Liver (tissue), 9 donors: ENCODE measurements around the gene STX11. TPM values are rescaled to one million over a fixed set of nuclear protein-coding genes. Genes with fewer than 3 reads are reported as not detected.

ENCODE experiments used
- DNase-seq: peaks from one replicate; pipeline ENCODE4 v3.0.0-alpha.2; 2017; ENCODE audit warnings: low spot score
- H3K27ac ChIP-seq, 2 donors: one replicate each; pipeline ENCODE4 v1.7.0; 2013; ENCODE audit warnings: inconsistent platforms in 2 of 2, low read length in 2 of 2, control low read depth in 1 of 2, low read depth in 1 of 2, mild to moderate bottlenecking in 1 of 2
- H3K27me3 ChIP-seq, 4 donors: one replicate each; pipeline versions ENCODE4 v1.6.1 to v1.7.0; 2013; ENCODE audit warnings: low read length in 3 of 4, inconsistent platforms in 1 of 4, mild to moderate bottlenecking in 1 of 4, moderate library complexity in 1 of 4; ENCODE audit not compliant: control insufficient read depth in 4 of 4, insufficient read depth in 4 of 4
- H3K36me3 ChIP-seq, 4 donors: one replicate each; pipeline versions ENCODE4 v1.6.1 to v1.7.0; 2013; ENCODE audit warnings: low read length in 3 of 4, mild to moderate bottlenecking in 3 of 4, low read depth in 1 of 4, moderate library complexity in 1 of 4; ENCODE audit not compliant: control insufficient read depth in 4 of 4, insufficient read depth in 3 of 4
- H3K4me1 ChIP-seq, 4 donors: one replicate each; pipeline versions ENCODE4 v1.6.1 to v1.7.0; 2013; ENCODE audit warnings: low read length in 3 of 4, mild to moderate bottlenecking in 3 of 4, moderate library complexity in 1 of 4; ENCODE audit not compliant: control insufficient read depth in 4 of 4, insufficient read depth in 4 of 4
- H3K4me3 ChIP-seq, 3 donors: one replicate each; pipeline versions ENCODE4 v1.6.1 to v1.7.0; 2013; ENCODE audit warnings: low read length in 3 of 3, control low read depth in 1 of 3, low read depth in 1 of 3, mild to moderate bottlenecking in 1 of 3
- H3K9ac ChIP-seq, 2 donors: one replicate each; pipeline ENCODE4 v1.7.0; 2013; ENCODE audit warnings: low read length in 2 of 2, mild to moderate bottlenecking in 2 of 2, moderate library complexity in 2 of 2, control low read depth in 1 of 2, low read depth in 1 of 2
- H3K9me3 ChIP-seq, 4 donors: one replicate each; pipeline versions ENCODE4 v1.6.1 to v1.7.0; 2013; ENCODE audit warnings: low read length in 3 of 4; ENCODE audit not compliant: control insufficient read depth in 4 of 4
- EGR1 ChIP-seq, 2 donors: IDR thresholded peaks; 2 replicates each; pipeline ENCODE4 v1.6.1; 2016 to 2018; ENCODE audit warnings: antibody characterized with exemption in 2 of 2, low read depth in 2 of 2
- FOXA1 ChIP-seq: IDR thresholded peaks from 2 replicates; pipeline ENCODE4 v1.6.1; 2016; ENCODE audit warnings: antibody characterized with exemption
- FOXA2 ChIP-seq: IDR thresholded peaks from 2 replicates; pipeline ENCODE4 v1.6.1; 2016; ENCODE audit warnings: antibody characterized with exemption
- JUND ChIP-seq, 2 donors: IDR thresholded peaks; 2 replicates each; pipeline ENCODE4 v1.6.1; 2016; ENCODE audit warnings: antibody characterized with exemption in 2 of 2
- NR2F2 ChIP-seq: IDR thresholded peaks from 2 replicates; pipeline ENCODE4 v1.6.1; 2016; ENCODE audit warnings: antibody characterized with exemption
- RAD21 ChIP-seq, 2 donors: IDR thresholded peaks; 2 replicates each; pipeline ENCODE4 v1.6.1; 2016; ENCODE audit warnings: antibody characterized with exemption in 2 of 2, mild to moderate bottlenecking in 2 of 2
- RXRA ChIP-seq, 2 donors: IDR thresholded peaks; 2 replicates each; pipeline ENCODE4 v1.6.1; 2017 to 2018; ENCODE audit warnings: antibody characterized with exemption in 2 of 2, mild to moderate bottlenecking in 1 of 2
- SP1 ChIP-seq: IDR thresholded peaks from 2 replicates; pipeline ENCODE4 v1.6.1; 2018; ENCODE audit warnings: antibody characterized with exemption, mild to moderate bottlenecking
- TAF1 ChIP-seq: conservative IDR thresholded peaks from 2 replicates; pipeline ENCODE4 v1.6.1; 2016; ENCODE audit warnings: antibody characterized with exemption, mild to moderate bottlenecking
- YY1 ChIP-seq: IDR thresholded peaks from 2 replicates; pipeline ENCODE4 v1.6.1; 2016; ENCODE audit warnings: antibody characterized with exemption, mild to moderate bottlenecking
- whole genome bisulfite sequencing: extraction: QIAGEN DNeasy Blood & Tissue Kit; methylation state at CpG from one replicate; pipeline ENCODE4 v1.1.7; 2013; 5-methylcytosine and 5-hydroxymethylcytosine counted together
- polyA plus RNA-seq, 2 donors: library from polyadenylated mRNA; stranded (reverse) in 1 of 2; unstranded in 1 of 2; fragments of 200-250 nt in 1 of 2; fragments of >200 nt in 1 of 2; fragmentation: Nextera tagmentation in 1 of 2; extraction: Ambion mirVana in 1 of 2; gene quantifications; one replicate each; pipeline versions ENCODE4 v1.2.1 to v1.2.3, GENCODE V29; 2013 to 2015
- total RNA-seq, 2 donors: library from RNA; depleted of rRNA; stranded (reverse); fragments of >200 nt; gene quantifications; one replicate each; pipeline ENCODE4 v1.2.3, GENCODE V29; 2014
- TF ChIP-seq, protein P1 (sequence below): fragments of 150-350 bp; IDR thresholded peaks from 2 replicates; pipeline ENCODE4 v1.5.1; 2017; ENCODE audit warnings: improper control_type of control experiment, low read depth, low read length; ENCODE audit not compliant: missing input control
- TF ChIP-seq, protein P2 (sequence below): IDR thresholded peaks from 2 replicates; pipeline ENCODE4 v1.6.1; 2016; ENCODE audit warnings: antibody characterized with exemption
- TF ChIP-seq, protein P3 (sequence below): IDR thresholded peaks from 2 replicates; pipeline ENCODE4 v1.6.1; 2016; ENCODE audit warnings: antibody characterized with exemption, mild to moderate bottlenecking
- TF ChIP-seq, protein P4 (sequence below): IDR thresholded peaks from 2 replicates; pipeline ENCODE4 v1.6.1; 2016; ENCODE audit warnings: antibody characterized with exemption
- TF ChIP-seq, protein P5 (sequence below): IDR thresholded peaks from 2 replicates; pipeline ENCODE4 v1.6.1; 2016; ENCODE audit warnings: antibody characterized with exemption
- donor health status: healthy.
- donor health status: healthy.
- donor health status: healthy.
- donor health status: healthy.
- donor health status: healthy.

Gene STX11
- total and polyA plus RNA-seq, 4 donors, result 1.3 to 4.9 (median 3.4) TPM

- TF ChIP-seq, protein P1, sequence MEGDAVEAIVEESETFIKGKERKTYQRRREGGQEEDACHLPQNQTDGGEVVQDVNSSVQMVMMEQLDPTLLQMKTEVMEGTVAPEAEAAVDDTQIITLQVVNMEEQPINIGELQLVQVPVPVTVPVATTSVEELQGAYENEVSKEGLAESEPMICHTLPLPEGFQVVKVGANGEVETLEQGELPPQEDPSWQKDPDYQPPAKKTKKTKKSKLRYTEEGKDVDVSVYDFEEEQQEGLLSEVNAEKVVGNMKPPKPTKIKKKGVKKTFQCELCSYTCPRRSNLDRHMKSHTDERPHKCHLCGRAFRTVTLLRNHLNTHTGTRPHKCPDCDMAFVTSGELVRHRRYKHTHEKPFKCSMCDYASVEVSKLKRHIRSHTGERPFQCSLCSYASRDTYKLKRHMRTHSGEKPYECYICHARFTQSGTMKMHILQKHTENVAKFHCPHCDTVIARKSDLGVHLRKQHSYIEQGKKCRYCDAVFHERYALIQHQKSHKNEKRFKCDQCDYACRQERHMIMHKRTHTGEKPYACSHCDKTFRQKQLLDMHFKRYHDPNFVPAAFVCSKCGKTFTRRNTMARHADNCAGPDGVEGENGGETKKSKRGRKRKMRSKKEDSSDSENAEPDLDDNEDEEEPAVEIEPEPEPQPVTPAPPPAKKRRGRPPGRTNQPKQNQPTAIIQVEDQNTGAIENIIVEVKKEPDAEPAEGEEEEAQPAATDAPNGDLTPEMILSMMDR, result no peak
- TF ChIP-seq RXRA (IDR thresholded peaks at IDR 0.05), result no peak
- TF ChIP-seq SP1, result no peak
- no peak for TF ChIP-seq FOXA1
- no peak for TF ChIP-seq YY1
- no peak for TF ChIP-seq JUND (IDR thresholded peaks at IDR 0.05)
- TF ChIP-seq, protein P2, sequence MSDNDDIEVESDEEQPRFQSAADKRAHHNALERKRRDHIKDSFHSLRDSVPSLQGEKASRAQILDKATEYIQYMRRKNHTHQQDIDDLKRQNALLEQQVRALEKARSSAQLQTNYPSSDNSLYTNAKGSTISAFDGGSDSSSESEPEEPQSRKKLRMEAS, result no peak
Observed at GRCh38 chr6:144119376-144119775, 30.9 kb upstream of the STX11 start (continued).

DNA sequence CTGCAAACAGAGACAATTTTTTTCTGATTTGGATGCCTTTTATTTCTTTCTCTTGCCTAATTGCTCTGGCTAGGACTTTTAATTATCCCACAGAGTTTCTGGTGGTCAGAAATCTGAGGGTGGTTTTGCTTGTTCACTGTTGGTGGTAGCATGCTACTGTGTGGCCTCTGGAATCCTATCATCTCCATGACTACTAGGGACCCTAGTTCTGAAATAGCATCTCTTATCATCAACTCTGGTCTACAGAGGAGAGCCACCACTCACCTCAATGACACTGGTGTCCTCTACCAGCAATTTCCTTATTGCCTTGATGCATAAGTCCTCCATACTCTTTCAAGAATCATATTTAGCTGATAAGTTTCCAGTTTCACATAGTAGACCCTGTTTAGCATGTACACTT is 27.5 kb upstream of the STX11 start:
- Histone ChIP-seq H3K36me3 (no peaks in the 10 kb centered on the region), H3K4me1 (no peaks in the 10 kb centered on the region), H3K9me3 (no peaks in the 10 kb centered on the region), H3K27me3 (no peaks in the 10 kb centered on the region), H3K9ac (no peak overlapping the region), H3K27ac (no peak overlapping the region), H3K4me3 (no peak overlapping the region)
- TF ChIP-seq FOXA2 (no peak), EGR1 (IDR thresholded peaks at IDR 0.05; ENCODE audit: low read depth in 2 of 2) (no peak), YY1 (no peak), JUND (IDR thresholded peaks at IDR 0.05) (no peak)
- TF ChIP-seq, protein P3, sequence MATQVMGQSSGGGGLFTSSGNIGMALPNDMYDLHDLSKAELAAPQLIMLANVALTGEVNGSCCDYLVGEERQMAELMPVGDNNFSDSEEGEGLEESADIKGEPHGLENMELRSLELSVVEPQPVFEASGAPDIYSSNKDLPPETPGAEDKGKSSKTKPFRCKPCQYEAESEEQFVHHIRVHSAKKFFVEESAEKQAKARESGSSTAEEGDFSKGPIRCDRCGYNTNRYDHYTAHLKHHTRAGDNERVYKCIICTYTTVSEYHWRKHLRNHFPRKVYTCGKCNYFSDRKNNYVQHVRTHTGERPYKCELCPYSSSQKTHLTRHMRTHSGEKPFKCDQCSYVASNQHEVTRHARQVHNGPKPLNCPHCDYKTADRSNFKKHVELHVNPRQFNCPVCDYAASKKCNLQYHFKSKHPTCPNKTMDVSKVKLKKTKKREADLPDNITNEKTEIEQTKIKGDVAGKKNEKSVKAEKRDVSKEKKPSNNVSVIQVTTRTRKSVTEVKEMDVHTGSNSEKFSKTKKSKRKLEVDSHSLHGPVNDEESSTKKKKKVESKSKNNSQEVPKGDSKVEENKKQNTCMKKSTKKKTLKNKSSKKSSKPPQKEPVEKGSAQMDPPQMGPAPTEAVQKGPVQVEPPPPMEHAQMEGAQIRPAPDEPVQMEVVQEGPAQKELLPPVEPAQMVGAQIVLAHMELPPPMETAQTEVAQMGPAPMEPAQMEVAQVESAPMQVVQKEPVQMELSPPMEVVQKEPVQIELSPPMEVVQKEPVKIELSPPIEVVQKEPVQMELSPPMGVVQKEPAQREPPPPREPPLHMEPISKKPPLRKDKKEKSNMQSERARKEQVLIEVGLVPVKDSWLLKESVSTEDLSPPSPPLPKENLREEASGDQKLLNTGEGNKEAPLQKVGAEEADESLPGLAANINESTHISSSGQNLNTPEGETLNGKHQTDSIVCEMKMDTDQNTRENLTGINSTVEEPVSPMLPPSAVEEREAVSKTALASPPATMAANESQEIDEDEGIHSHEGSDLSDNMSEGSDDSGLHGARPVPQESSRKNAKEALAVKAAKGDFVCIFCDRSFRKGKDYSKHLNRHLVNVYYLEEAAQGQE, result no peak
- TF ChIP-seq, protein P2, result no peak
- DNase-seq, result no peak

- no peaks in the 10 kb centered on the region for H3K27me3 ChIP-seq
- no peaks in the 10 kb centered on the region for H3K36me3 ChIP-seq
- H3K9me3 ChIP-seq, result no peaks in the 10 kb centered on the region
- DNase-seq, result no peak
- no peak overlapping the region for H3K27ac ChIP-seq
- H3K9ac ChIP-seq, result no peak overlapping the region
- no peak overlapping the region for H3K4me3 ChIP-seq
- no peaks in the 10 kb centered on the region for H3K4me1 ChIP-seq
- WGBS, result 59% methylated on average over 2 of the region's 2 CpGs
- TF ChIP-seq RAD21 (IDR thresholded peaks at IDR 0.05) (no peak), NR2F2 (no peak), TAF1 (no peak), EGR1 (IDR thresholded peaks at IDR 0.05; ENCODE audit: low read depth in 2 of 2) (no peak), FOXA2 (no peak), RXRA (IDR thresholded peaks at IDR 0.05) (no peak), YY1 (no peak), FOXA1 (no peak)
- TF ChIP-seq, protein P3, result no peak
- TF ChIP-seq, protein P4, sequence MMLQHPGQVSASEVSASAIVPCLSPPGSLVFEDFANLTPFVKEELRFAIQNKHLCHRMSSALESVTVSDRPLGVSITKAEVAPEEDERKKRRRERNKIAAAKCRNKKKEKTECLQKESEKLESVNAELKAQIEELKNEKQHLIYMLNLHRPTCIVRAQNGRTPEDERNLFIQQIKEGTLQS, result no peak
- TF ChIP-seq, protein P1, result no peak
- TF ChIP-seq, protein P5, sequence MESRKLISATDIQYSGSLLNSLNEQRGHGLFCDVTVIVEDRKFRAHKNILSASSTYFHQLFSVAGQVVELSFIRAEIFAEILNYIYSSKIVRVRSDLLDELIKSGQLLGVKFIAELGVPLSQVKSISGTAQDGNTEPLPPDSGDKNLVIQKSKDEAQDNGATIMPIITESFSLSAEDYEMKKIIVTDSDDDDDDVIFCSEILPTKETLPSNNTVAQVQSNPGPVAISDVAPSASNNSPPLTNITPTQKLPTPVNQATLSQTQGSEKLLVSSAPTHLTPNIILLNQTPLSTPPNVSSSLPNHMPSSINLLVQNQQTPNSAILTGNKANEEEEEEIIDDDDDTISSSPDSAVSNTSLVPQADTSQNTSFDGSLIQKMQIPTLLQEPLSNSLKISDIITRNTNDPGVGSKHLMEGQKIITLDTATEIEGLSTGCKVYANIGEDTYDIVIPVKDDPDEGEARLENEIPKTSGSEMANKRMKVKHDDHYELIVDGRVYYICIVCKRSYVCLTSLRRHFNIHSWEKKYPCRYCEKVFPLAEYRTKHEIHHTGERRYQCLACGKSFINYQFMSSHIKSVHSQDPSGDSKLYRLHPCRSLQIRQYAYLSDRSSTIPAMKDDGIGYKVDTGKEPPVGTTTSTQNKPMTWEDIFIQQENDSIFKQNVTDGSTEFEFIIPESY, result no peak
Observed at GRCh38 chr6:144123421-144123820, 26.9 kb upstream of the STX11 start.
